SK-N-SH (cell line): ENCODE measurements around the gene BCAS3. TPM values are rescaled to one million over a fixed set of nuclear protein-coding genes. Genes with fewer than 3 reads are reported as not detected.
A peak's percentile ranks its signal among the peaks of the same experiment; 100 is the strongest.

Source experiments
- CTCF ChIA-PET: fragments of 300-600, 350-600 bp; formaldehyde crosslinking; extraction: SDS; loops from one replicate; lab custom pipeline; 2021; lab: Yijun Ruan, JAX
- POLR2A ChIA-PET: fragments of 350-600 bp; sonication (Branson Sonifier 250); formaldehyde crosslinking; extraction: SDS; loops from one replicate; lab custom pipeline; 2020; ENCODE audit warnings: antibody characterized with exemption, inconsistent platforms; lab: Yijun Ruan, JAX
- DNase-seq: peaks from one replicate; pipeline ENCODE4 v3.0.0; 2012
- H2AFZ ChIP-seq: fragments of 200-600 bp; sonication (generic); 2 replicates; pipeline ENCODE4 v1.8.1; 2016; ENCODE audit warnings: antibody characterized with exemption, mild to moderate bottlenecking, low read depth
- H3F3A ChIP-seq: fragments of 200-600 bp; sonication (generic); replicated peaks from 2 replicates; pipeline ENCODE3; 2016; ENCODE audit warnings: antibody characterized with exemption, mild to moderate bottlenecking; ENCODE audit not compliant: insufficient read depth
- H3K27ac ChIP-seq, 2 experiments: fragments of 200-500 bp in 1 of 2; fragments of 200-600 bp in 1 of 2; sonication (Bioruptor generic) in 1 of 2; sonication (generic), shearing (Covaris generic) in 1 of 2; 2 replicates each; pipeline versions ENCODE4 v1.5.1 to v1.6.1; 2014 to 2016; ENCODE audit warnings: low read depth in 2 of 2, inconsistent platforms in 1 of 2, low read length in 1 of 2, mild to moderate bottlenecking in 1 of 2, mixed read lengths in 1 of 2
- H3K27me3 ChIP-seq: fragments of 200-600 bp; sonication (generic), shearing (Covaris generic); 2 replicates; pipeline ENCODE4 v1.6.1; 2016; ENCODE audit warnings: mixed run types; ENCODE audit not compliant: insufficient read depth
- H3K36me3 ChIP-seq, 2 experiments: fragments of 200-500 bp in 1 of 2; fragments of 200-600 bp in 1 of 2; sonication (Bioruptor generic) in 1 of 2; sonication (generic) in 1 of 2; replicated peaks in 1 of 2; 2 replicates each; pipeline versions ENCODE3 to v1.5.1; 2014 to 2016; ENCODE audit warnings: low read length in 1 of 2, mild to moderate bottlenecking in 1 of 2; ENCODE audit not compliant: insufficient read depth in 2 of 2, control insufficient read depth in 1 of 2
- H3K4me1 ChIP-seq, 2 experiments: fragments of 200-500 bp in 1 of 2; fragments of 200-600 bp in 1 of 2; sonication (Bioruptor generic) in 1 of 2; sonication (generic), shearing (Covaris generic) in 1 of 2; 2 replicates each; pipeline versions ENCODE4 v1.5.1 to v1.6.1; 2014 to 2016; ENCODE audit warnings: low read depth in 1 of 2, low read length in 1 of 2, mixed run types in 1 of 2; ENCODE audit not compliant: insufficient read depth in 2 of 2, control insufficient read depth in 1 of 2
- H3K4me2 ChIP-seq: fragments of 200-600 bp; sonication (generic), shearing (Covaris generic); 2 replicates; pipeline ENCODE4 v1.6.1; 2017; ENCODE audit warnings: mixed run types
- H3K4me3 ChIP-seq, 2 experiments: fragments of 200-500 bp in 1 of 2; fragments of 200-600 bp in 1 of 2; sonication (Bioruptor generic) in 1 of 2; sonication (generic), shearing (Covaris generic) in 1 of 2; 2 replicates each; pipeline versions ENCODE4 v1.5.1 to v1.8.1; 2014 to 2016; ENCODE audit warnings: low read depth in 2 of 2, inconsistent platforms in 1 of 2, low read length in 1 of 2, mild to moderate bottlenecking in 1 of 2, mixed read lengths in 1 of 2, moderate library complexity in 1 of 2
- H3K79me2 ChIP-seq: fragments of 200-600 bp; sonication (generic); 2 replicates; pipeline ENCODE4 v1.8.1; 2017; ENCODE audit warnings: mild to moderate bottlenecking; ENCODE audit not compliant: insufficient read depth
- H3K9ac ChIP-seq: fragments of 200-600 bp; sonication (generic); 2 replicates; pipeline ENCODE4 v1.6.1; 2017; ENCODE audit warnings: mixed run types
- H3K9me2 ChIP-seq: fragments of 200-600 bp; sonication (generic); 2 replicates; pipeline ENCODE4 v1.6.1; 2017; ENCODE audit warnings: mixed run types
- H3K9me3 ChIP-seq: fragments of 200-600 bp; sonication (generic); 2 replicates; pipeline ENCODE4 v1.6.1; 2017; ENCODE audit warnings: mixed run types, mild to moderate bottlenecking, moderate library complexity
- H4K20me1 ChIP-seq: fragments of 200-600 bp; sonication (generic); 2 replicates; pipeline ENCODE4 v1.6.1; 2017; ENCODE audit warnings: mild to moderate bottlenecking, mixed run types; ENCODE audit not compliant: insufficient read depth
- CHD2 ChIP-seq: fragments of 150-350 bp; IDR thresholded peaks from 2 replicates; pipeline ENCODE4 v1.6.1; 2018; ENCODE audit warnings: low read length; ENCODE audit not compliant: partially characterized antibody
- ELF1 ChIP-seq: IDR thresholded peaks from 2 replicates; pipeline ENCODE4 v1.4.0; 2012
- EP300 ChIP-seq, 2 experiments: IDR thresholded peaks; 2 replicates each; pipeline versions ENCODE4 v1.4.0 to v1.6.1; 2012; ENCODE audit warnings: borderline replicate concordance in 1 of 2, low read depth in 1 of 2, low read length in 1 of 2
- EZH2phosphoT487 ChIP-seq: fragments of 200-600 bp; sonication (generic); IDR thresholded peaks from 2 replicates; pipeline ENCODE4 v1.6.1; 2017; ENCODE audit warnings: low read depth, mixed run types, mild to moderate bottlenecking, antibody characterized with exemption, moderate library complexity, borderline replicate concordance
- FOXJ3 ChIP-seq: sonication (generic); formaldehyde crosslinking; IDR thresholded peaks from 2 replicates; pipeline ENCODE4 v1.5.1; 2020; ENCODE audit warnings: mild to moderate bottlenecking, missing genetic modification reagents
- FOXM1 ChIP-seq: IDR thresholded peaks from 2 replicates; pipeline ENCODE4 v1.4.0; 2012; ENCODE audit warnings: low read depth, mild to moderate bottlenecking
- GABPA ChIP-seq: IDR thresholded peaks from 2 replicates; pipeline ENCODE4 v1.4.0; 2012; ENCODE audit warnings: low read depth, mild to moderate bottlenecking
- IRF3 ChIP-seq: fragments of 150-350 bp; IDR thresholded peaks from 2 replicates; pipeline ENCODE4 v1.6.1; 2016; ENCODE audit warnings: mild to moderate bottlenecking, low read depth, low read length
- JUND ChIP-seq: IDR thresholded peaks from 2 replicates; pipeline ENCODE4 v1.4.0; 2012
- MAX ChIP-seq: IDR thresholded peaks from 2 replicates; pipeline ENCODE4 v1.4.0; 2012; ENCODE audit warnings: low read depth
- MEF2A ChIP-seq: IDR thresholded peaks from 2 replicates; pipeline ENCODE4 v1.4.0; 2012; ENCODE audit warnings: low read depth, borderline replicate concordance
- MXI1 ChIP-seq: IDR thresholded peaks from 2 replicates; pipeline ENCODE4 v1.6.1; 2012; ENCODE audit warnings: mild to moderate bottlenecking, low read depth, low read length, improper control_type of control experiment
- NRF1 ChIP-seq: IDR thresholded peaks from 2 replicates; pipeline ENCODE4 v1.6.1; 2012; ENCODE audit warnings: low read depth, mild to moderate bottlenecking, low read length
- PBX3 ChIP-seq: IDR thresholded peaks from 2 replicates; pipeline ENCODE4; 2012
- POLR2AphosphoS5 ChIP-seq: IDR thresholded peaks from 2 replicates; pipeline ENCODE4 v1.6.1; 2012; ENCODE audit warnings: low read depth, low read length
- RAD21 ChIP-seq: IDR thresholded peaks from 2 replicates; pipeline ENCODE4 v1.6.1; 2012; ENCODE audit warnings: mild to moderate bottlenecking, low read length
- RCOR1 ChIP-seq: fragments of 150-350 bp; IDR thresholded peaks from 2 replicates; pipeline ENCODE4 v1.6.1; 2017; ENCODE audit warnings: antibody characterized with exemption, low read length
- REST ChIP-seq: IDR thresholded peaks from 2 replicates; pipeline ENCODE4 v1.6.1; 2012; ENCODE audit warnings: mild to moderate bottlenecking, low read depth, low read length, moderate library complexity
- RFX5 ChIP-seq: IDR thresholded peaks from 2 replicates; pipeline ENCODE4 v1.6.1; 2012; ENCODE audit warnings: mild to moderate bottlenecking, improper control_type of control experiment, low read length
- SIN3A ChIP-seq: IDR thresholded peaks from 2 replicates; pipeline ENCODE4 v1.6.1; 2012; ENCODE audit warnings: low read depth, mild to moderate bottlenecking, low read length, moderate library complexity, borderline replicate concordance
- SMC3 ChIP-seq: IDR thresholded peaks from 2 replicates; pipeline ENCODE4 v1.6.1; 2012; ENCODE audit warnings: low read depth, low read length, improper control_type of control experiment
- TAF1 ChIP-seq: IDR thresholded peaks from 2 replicates; pipeline ENCODE4 v1.6.1; 2012; ENCODE audit warnings: low read depth, mild to moderate bottlenecking, low read length, moderate library complexity, borderline replicate concordance
- TCF12 ChIP-seq: IDR thresholded peaks from 2 replicates; pipeline ENCODE4 v1.4.0; 2012
- USF1 ChIP-seq: IDR thresholded peaks from 2 replicates; pipeline ENCODE4 v1.4.0; 2012; ENCODE audit warnings: low read depth, borderline replicate concordance
- YY1 ChIP-seq: IDR thresholded peaks from 2 replicates; pipeline ENCODE4 v1.4.0; 2012; ENCODE audit warnings: low read depth, mild to moderate bottlenecking
- WGBS: methylation state at CpG from one replicate; pipeline ENCODE4 v1.1.6; 2017; ENCODE audit warnings: low lambda C conversion rate; 5-methylcytosine and 5-hydroxymethylcytosine counted together
- polyA plus RNA-seq, 3 experiments: library from polyadenylated mRNA; depleted of rRNA; stranded (reverse); fragments of >200 nt; gene quantifications; 2 replicates each; pipeline ENCODE4 v1.2.3, GENCODE V29; 2012

Gene BCAS3
- polyA plus RNA-seq (2012; rRNA removed) = 5.9 and 6.3 TPM in 2 replicates
- polyA plus RNA-seq (2012; cell fraction: cytosol; rRNA removed) = 4.9 and 5.1 TPM in 2 replicates
- 15.2 and 16.6 TPM in 2 replicates for polyA plus RNA-seq (2012; cell fraction: nucleus; rRNA removed)

- ChIA-PET CTCF (interaction anchor here (0.6 to 1.5 kb wide), 8 partner anchors 9 to 736 kb away, joined by 3 to 7 read pairs (median 4); no protein-coding TSS in a partner anchor), POLR2A (interaction anchor here (0.6 to 1.2 kb wide), 3 partner anchors 10 to 1141 kb away, joined by 3 to 5 read pairs (median 3); no protein-coding TSS in a partner anchor)
- no peaks in the 10 kb centered on the region for H3K9me2 ChIP-seq
- peak within 1 kb of the TSS; percentile 46 to 48; a peak in 3 of 4 replicates for H3K27ac ChIP-seq
- DNase-seq = peak; percentile 98
- peak within 1 kb of the TSS; percentile 82 for H3K4me2 ChIP-seq
- no peaks in the 10 kb centered on the region for H3K9me3 ChIP-seq
- H3K36me3 ChIP-seq = no peaks in the 10 kb centered on the region
- H3K4me1 ChIP-seq = peaks cover 3 to 6% of the 10 kb centered on the region in 2 experiments; a peak in 1 of 4 replicates
- no peaks in the 10 kb centered on the region for H3F3A ChIP-seq
- peak within 1 kb of the TSS; percentile 67 for H3K9ac ChIP-seq
- peak within 1 kb of the TSS; percentile 59 to 77 for H3K4me3 ChIP-seq
- H4K20me1 ChIP-seq = no peaks in the 10 kb centered on the region
- WGBS = under 1% methylated on average over 48 of the region's 51 CpGs
- no peaks in the 10 kb centered on the region for H3K27me3 ChIP-seq
- no peaks in the 10 kb centered on the region for H3K79me2 ChIP-seq
- peak within 1 kb of the TSS; percentile 86 for H2AFZ ChIP-seq
- TF ChIP-seq SMC3 (no peak), MEF2A (peak; percentile 10; the same call in 1 of the 2 replicates), RAD21 (no peak), YY1 (0 out of 2 replicates have a peak, but pooled peaks have one; percentile 36), CHD2 (peak; percentile 99), RFX5 (0 out of 2 replicates have a peak, but pooled peaks have one; percentile 63), REST (no peak), JUND (no peak), EP300 (IDR thresholded peaks at IDR 0.05; ENCODE audit: borderline replicate concordance in 1 of 2, low read depth in 1 of 2, low read length in 1 of 2) (no peak), MAX (peak; percentile 100), RCOR1 (no peak), NRF1 (no peak), IRF3 (peak; percentile 99), USF1 (peak; percentile 95), SIN3A (peak; percentile 100), MXI1 (peak; percentile 100), POLR2AphosphoS5 (peak; percentile 88), ELF1 (peak; percentile 87), EZH2phosphoT487 (no peak), TAF1 (peak; percentile 66; the same call in 1 of the 2 replicates), GABPA (peak; percentile 89), PBX3 (peak; percentile 99), FOXJ3 (peak; percentile 87), TCF12 (peak; percentile 37; the same call in 1 of the 2 replicates), FOXM1 (no peak)
These were observed at the start of gene BCAS3 for GRCh38 chr17:60677308-60678117. BCAS3 (plus strand) TSS chr17:60677851.
